OCI-LY7 (cell line): ENCODE data around the gene GLS. TPM values are rescaled to one million over a fixed set of nuclear protein-coding genes. Genes with fewer than 3 reads are reported as not detected.
"Not testable (repeated sequence)": the region's sequence is repeated elsewhere in the genome, so short reads cannot be mapped to it uniquely, and the experiment has no call there.

Source experiments
- BruUV-seq: library from RNA; stranded (reverse); fragments of 400-500 nt; replicated peaks from 2 replicates; lab custom pipeline; 2021; lab: Mats Ljungman, UMichigan
- CTCF ChIA-PET: fragments of 300-600 bp; sonication (Branson Sonifier 250); formaldehyde crosslinking; loops from one replicate; lab custom pipeline; 2022; ENCODE audit warnings: antibody characterized with exemption; ENCODE audit not compliant: unreplicated experiment; lab: Charles Lee
- POLR2A ChIA-PET: fragments of 300-600 bp; sonication (Branson Sonifier 250); formaldehyde crosslinking; loops from one replicate; lab custom pipeline; 2022; ENCODE audit warnings: antibody characterized with exemption; lab: Charles Lee
- DNase-seq: peaks from one replicate; pipeline ENCODE4 v3.0.0-alpha.2; 2015; ENCODE audit warnings: low spot score
- H2AFZ ChIP-seq: fragments of 200-600 bp; sonication (generic), shearing (Covaris generic); 2 replicates; pipeline ENCODE4 v1.6.1; 2014; ENCODE audit warnings: mild to moderate bottlenecking, antibody characterized with exemption, low read length, moderate library complexity
- H3K27ac ChIP-seq: fragments of 200-600 bp; sonication (generic); 2 replicates; pipeline ENCODE4 v1.5.1; 2014; ENCODE audit warnings: mixed run types, low read depth, mild to moderate bottlenecking, moderate library complexity, low read length, inconsistent platforms; ENCODE audit not compliant: poor library complexity, severe bottlenecking
- H3K36me3 ChIP-seq: fragments of 200-600 bp; sonication (generic); 2 replicates; pipeline ENCODE4 v1.6.1; 2014; ENCODE audit warnings: mild to moderate bottlenecking, antibody characterized with exemption, low read length, moderate library complexity, mixed read lengths; ENCODE audit not compliant: insufficient read depth
- H3K4me1 ChIP-seq: fragments of 200-600 bp; sonication (generic); 2 replicates; pipeline ENCODE4 v1.5.1; 2014; ENCODE audit warnings: mild to moderate bottlenecking, low read length; ENCODE audit not compliant: insufficient read depth, poor library complexity, severe bottlenecking
- H3K4me2 ChIP-seq: fragments of 200-600 bp; sonication (generic); 2 replicates; pipeline ENCODE4 v1.6.1; 2014; ENCODE audit warnings: mild to moderate bottlenecking, low read length
- H3K4me3 ChIP-seq: fragments of 200-600 bp; sonication (generic); 2 replicates; pipeline ENCODE4 v1.5.1; 2014; ENCODE audit warnings: mild to moderate bottlenecking, low read depth, low read length; ENCODE audit not compliant: poor library complexity, severe bottlenecking
- H3K79me2 ChIP-seq: fragments of 200-600 bp; sonication (generic); 2 replicates; pipeline ENCODE4 v1.6.1; 2016; ENCODE audit warnings: low read depth, mild to moderate bottlenecking, low read length, moderate library complexity, mixed read lengths; ENCODE audit not compliant: insufficient read depth
- H3K9me2 ChIP-seq: fragments of 200-600 bp; sonication (generic); 2 replicates; pipeline ENCODE4 v1.6.1; 2016; ENCODE audit warnings: mild to moderate bottlenecking, low read length, mixed read lengths; ENCODE audit not compliant: insufficient read depth
- H3K9me3 ChIP-seq: fragments of 200-600 bp; sonication (generic); 2 replicates; pipeline ENCODE4 v1.6.1; 2014; ENCODE audit warnings: mild to moderate bottlenecking, mixed run types, low read length, mixed read lengths
- H4K20me1 ChIP-seq: fragments of 200-600 bp; sonication (generic); 2 replicates; pipeline ENCODE4 v1.6.1; 2014; ENCODE audit warnings: mild to moderate bottlenecking, antibody characterized with exemption, low read length, moderate library complexity, mixed read lengths; ENCODE audit not compliant: insufficient read depth
- CTCF ChIP-seq: fragments of 200-600 bp; sonication (generic); conservative IDR thresholded peaks from 2 replicates; pipeline ENCODE4 v1.5.1; 2014; ENCODE audit warnings: mild to moderate bottlenecking, antibody characterized with exemption, low read length, moderate library complexity, mixed read lengths
- EZH2phosphoT487 ChIP-seq: fragments of 200-600 bp; sonication (generic); IDR thresholded peaks from 2 replicates; pipeline ENCODE4 v1.6.1; 2018; ENCODE audit warnings: low read depth, borderline replicate concordance, mild to moderate bottlenecking, mixed run types, antibody characterized with exemption, low read length, moderate library complexity, mixed read lengths
- intact Hi-C: fragments of 100-400 bp; cut with micrococcal nuclease; formaldehyde crosslinking; loops from one replicate; pipeline ENCODE4 v1.10.0; 2022; ENCODE audit not compliant: unreplicated experiment
- total RNA-seq, 2 experiments: library from RNA; depleted of rRNA in 1 of 2; stranded (reverse); fragments of >200 nt in 1 of 2; shearing (Covaris generic) in 1 of 2; gene quantifications; 2 replicates each; pipeline ENCODE4 v1.2.3, GENCODE V29; 2014 to 2022

Gene GLS
- total RNA-seq, 2 experiments from 2014 or later: 102 to 103 TPM

DNA sequence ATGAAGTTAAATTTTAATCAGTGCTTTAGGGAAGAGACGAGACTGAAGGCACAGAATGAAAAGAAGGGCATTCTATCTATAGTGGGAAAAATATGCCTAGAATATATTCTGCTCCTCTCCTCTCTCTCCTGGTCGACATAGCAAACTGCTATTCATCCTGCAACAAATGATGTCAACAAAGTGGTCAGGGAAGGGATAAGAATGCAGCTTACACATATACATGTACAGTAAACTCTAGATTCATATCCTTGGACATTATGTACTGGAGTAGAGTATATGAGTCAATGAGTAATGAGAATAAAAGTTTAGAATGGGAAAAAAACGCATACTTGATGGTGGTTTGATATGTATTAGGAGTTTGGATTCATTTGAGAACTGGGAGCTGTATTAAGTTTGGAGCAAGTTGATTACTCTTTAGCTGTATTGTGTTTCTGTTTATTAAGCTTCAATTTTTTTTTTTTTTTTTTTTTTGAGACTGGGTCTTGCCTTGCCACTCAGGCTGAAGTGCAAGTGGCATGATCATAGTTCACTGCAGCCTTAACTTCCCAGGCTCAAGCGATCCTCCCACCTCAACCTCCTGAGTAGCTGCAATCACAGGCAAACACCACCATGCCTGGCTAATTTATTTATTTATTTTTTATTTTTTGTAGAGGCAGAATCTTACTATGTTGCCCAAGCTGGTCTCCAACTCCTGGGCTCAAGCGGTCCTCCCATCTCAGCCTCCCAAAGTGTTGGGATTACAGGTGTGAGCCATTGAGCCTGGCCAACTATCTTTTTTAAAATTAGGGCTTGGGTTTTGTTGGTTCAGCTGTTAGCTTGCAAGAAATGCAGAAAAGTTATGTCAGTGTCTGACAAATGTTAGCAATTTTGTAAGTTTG, 79.5 kb downstream of the GLS start:
- CTCF ChIA-PET: interaction anchor here (0.6 kb wide), 1 partner anchor 26 kb away, joined by 3 read pairs; no protein-coding TSS in a partner anchor
- intact Hi-C loops: no loop called here
- no peaks in the 10 kb centered on the region for H3K79me2 ChIP-seq
- peaks cover 30% of the 10 kb centered on the region for H3K36me3 ChIP-seq
- no TSS peak for BruUV-seq
- no peak overlapping the region for H3K4me2 ChIP-seq
- no peak for TF ChIP-seq EZH2phosphoT487
- TF ChIP-seq CTCF: no peak
- no peaks in the 10 kb centered on the region for H3K4me1 ChIP-seq
- H3K9me3 ChIP-seq: no peaks in the 10 kb centered on the region
- POLR2A ChIA-PET: interaction anchor here (0.7 to 1.3 kb wide), 6 partner anchors 8 to 512 kb away, joined by 3 to 6 read pairs (median 4); no protein-coding TSS in a partner anchor
- no peaks in the 10 kb centered on the region for H3K9me2 ChIP-seq
- no peaks in the 10 kb centered on the region for H4K20me1 ChIP-seq
- no peak overlapping the region for H2AFZ ChIP-seq
- DNase-seq: no peak
- no peak overlapping the region for H3K4me3 ChIP-seq
- H3K27ac ChIP-seq: no peak overlapping the region

DNA sequence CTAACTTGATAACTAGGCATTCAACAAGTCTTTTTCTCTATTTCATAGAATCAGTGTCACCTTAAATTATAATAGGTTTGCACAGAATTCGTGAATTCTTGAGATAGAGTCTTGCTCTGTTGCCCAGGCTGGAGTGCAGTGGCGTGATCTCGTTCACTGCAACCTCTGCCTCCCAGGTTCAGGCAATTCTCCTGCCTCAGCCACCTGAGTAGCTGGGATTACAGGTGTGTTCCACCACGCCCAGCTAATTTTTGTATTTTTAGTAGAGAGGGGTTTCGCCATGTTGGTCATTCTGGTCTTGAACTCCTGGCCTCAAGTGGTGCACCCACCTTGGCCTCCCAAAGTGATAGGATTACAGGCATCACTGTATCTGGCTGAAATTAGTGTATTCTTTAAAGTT, 80.5 kb downstream of the GLS start:
- DNase-seq, H3K27ac ChIP-seq, CTCF ChIA-PET, H3K4me1 ChIP-seq, intact Hi-C loops, H3K4me3 ChIP-seq, BruUV-seq, H3K4me2 ChIP-seq, H3K9me3 ChIP-seq, H3K9me2 ChIP-seq, H2AFZ ChIP-seq, H4K20me1 ChIP-seq, H3K79me2 ChIP-seq: not testable (repeated sequence)
- POLR2A ChIA-PET: interaction anchor here (0.6 to 1.1 kb wide), 3 partner anchors 15 to 312 kb away, joined by 3 to 4 read pairs (median 3); no protein-coding TSS in a partner anchor
- H3K36me3 ChIP-seq: peaks cover 31% of the 10 kb centered on the region

GRCh38 chr2:190961918-190962487, 81.4 kb downstream of the GLS start:
- intact Hi-C loops: no loop called here
- CTCF ChIA-PET: no interaction called here

More at GRCh38 chr2:190961918-190962487, 81.4 kb downstream of the GLS start:
- POLR2A ChIA-PET: no interaction called here
- peaks cover 31% of the 10 kb centered on the region for H3K36me3 ChIP-seq
- no peak overlapping the region for H3K4me2 ChIP-seq
- no peaks in the 10 kb centered on the region for H3K4me1 ChIP-seq
- no peaks in the 10 kb centered on the region for H3K79me2 ChIP-seq
- H4K20me1 ChIP-seq: no peaks in the 10 kb centered on the region
- no peak overlapping the region for H3K27ac ChIP-seq
- no peak overlapping the region for H2AFZ ChIP-seq
- no peak overlapping the region for H3K4me3 ChIP-seq
- no peak for DNase-seq
- no peaks in the 10 kb centered on the region for H3K9me3 ChIP-seq
- H3K9me2 ChIP-seq: no peaks in the 10 kb centered on the region
- BruUV-seq: no TSS peak
- TF ChIP-seq EZH2phosphoT487: no peak
- no peak for TF ChIP-seq CTCF
